HG02885 (cell line): ENCODE results near the gene ARHGEF40.

Experiments
- ATAC-seq: cut with Tn5 transposase; IDR thresholded peaks from one replicate; pipeline ENCODE4 v1.9.1; 2021; ENCODE audit warnings: mild to moderate bottlenecking; ENCODE audit not compliant: unreplicated experiment, poor library complexity

ARHGEF40 gene

GRCh38 chr14:21078726-21079125 is 8.6 kb downstream of the ARHGEF40 start:
- ATAC-seq = no peak

- no peak for ATAC-seq
Measured at GRCh38 chr14:21081521-21082142, 11.5 kb downstream of the ARHGEF40 start.

GRCh38 chr14:21083565-21084325 is 13.6 kb downstream of the ARHGEF40 start:
- ATAC-seq = no peak

GRCh38 chr14:21084396-21084795 is 14.3 kb downstream of the ARHGEF40 start:
- ATAC-seq = no peak

GRCh38 chr14:21084998-21085853 is 15.1 kb downstream of the ARHGEF40 start:
- ATAC-seq = no peak

GRCh38 chr14:21086908-21087293 is 16.8 kb downstream of the ARHGEF40 start:
- ATAC-seq = no peak

GRCh38 chr14:21087294-21088091 is 17.4 kb downstream of the ARHGEF40 start:
- ATAC-seq = peak; percentile 37

- ATAC-seq = no peak
Measured at GRCh38 chr14:21088687-21089086, 18.6 kb downstream of the ARHGEF40 start.

- no peak for ATAC-seq
Measured at GRCh38 chr14:21089271-21089670, 19.2 kb downstream of the ARHGEF40 start.

- ATAC-seq = no peak
Measured at GRCh38 chr14:21089877-21090193, 19.7 kb downstream of the ARHGEF40 start.

- no peak for ATAC-seq
Measured at GRCh38 chr14:21090194-21090939, 20.3 kb downstream of the ARHGEF40 start.

GRCh38 chr14:21090940-21091663 is 21.0 kb downstream of the ARHGEF40 start:
- ATAC-seq = no peak

GRCh38 chr14:21091821-21092272 is 21.7 kb downstream of the ARHGEF40 start:
- no peak for ATAC-seq

GRCh38 chr14:21092273-21093011 is 22.3 kb downstream of the ARHGEF40 start:
- peak; percentile 92 for ATAC-seq

GRCh38 chr14:21093018-21093417 is 22.9 kb downstream of the ARHGEF40 start:
- no peak for ATAC-seq

GRCh38 chr14:21093769-21094681 is 23.9 kb downstream of the ARHGEF40 start:
- no peak for ATAC-seq
